ENCODE results near the gene IFNAR2.
"Not testable (repeated sequence)": the region's sequence is repeated elsewhere in the genome, so short reads cannot be mapped to it uniquely, and the experiment has no call there.

IFNAR2 gene

DNA sequence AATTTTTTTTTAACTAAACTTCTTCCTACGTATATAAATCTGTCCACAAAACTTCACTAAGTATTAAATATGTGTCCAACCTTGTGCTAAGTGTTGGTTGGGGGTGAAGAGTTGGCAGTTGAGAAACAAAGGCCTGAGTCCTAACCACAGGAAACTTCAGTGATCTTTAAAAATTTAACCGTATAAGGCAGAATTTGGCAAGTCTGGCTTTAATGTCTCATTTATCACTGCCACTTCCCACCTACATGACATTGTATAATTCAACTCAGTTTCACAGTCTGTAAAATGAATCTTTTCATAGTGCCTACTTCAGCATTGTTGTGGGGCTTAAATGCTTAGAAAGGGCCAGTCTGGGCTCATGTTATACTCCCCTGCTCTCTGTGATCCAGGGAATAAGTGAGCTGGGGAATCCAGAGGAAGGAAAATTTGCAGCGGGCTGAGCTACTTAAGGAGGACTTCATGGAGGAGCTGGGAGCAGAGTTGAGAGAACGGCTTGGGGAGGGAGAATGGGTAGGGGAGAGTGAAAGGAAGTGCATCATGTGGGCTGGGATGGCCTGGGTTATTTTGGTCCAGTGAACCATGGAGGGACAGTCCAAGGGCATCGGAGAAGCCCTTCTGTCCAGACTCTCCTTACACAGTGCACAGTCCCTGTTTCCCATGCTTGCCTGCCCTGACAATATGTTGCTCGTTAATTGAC is 14.5 kb downstream of the IFNAR2 start:
- DNase-seq, result no peak
- TF ChIP-seq POLR2A (IDR thresholded peaks at IDR 0.05; ENCODE audit: low read length), result no peak
- TF ChIP-seq GATA1 (IDR thresholded peaks at IDR 0.05; ENCODE audit: low read depth, low read length), result no peak

DNA sequence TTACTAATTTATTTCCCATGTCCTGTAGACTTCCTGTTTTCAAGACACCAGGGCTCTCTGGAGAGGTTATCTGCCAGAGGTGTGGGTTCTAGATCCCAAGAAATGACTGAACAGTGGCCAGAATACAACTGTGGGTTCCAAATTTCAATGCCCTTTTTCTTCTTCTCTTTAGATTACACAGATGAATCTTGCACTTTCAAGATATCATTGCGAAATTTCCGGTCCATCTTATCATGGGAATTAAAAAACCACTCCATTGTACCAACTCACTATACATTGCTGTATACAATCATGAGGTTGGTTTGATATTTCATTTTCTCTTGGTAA is 15.0 kb downstream of the IFNAR2 start:
- no peak for DNase-seq
- TF ChIP-seq POLR2A (IDR thresholded peaks at IDR 0.05; ENCODE audit: low read length), result no peak
- no peak for TF ChIP-seq GATA1 (IDR thresholded peaks at IDR 0.05; ENCODE audit: low read depth, low read length)

DNA sequence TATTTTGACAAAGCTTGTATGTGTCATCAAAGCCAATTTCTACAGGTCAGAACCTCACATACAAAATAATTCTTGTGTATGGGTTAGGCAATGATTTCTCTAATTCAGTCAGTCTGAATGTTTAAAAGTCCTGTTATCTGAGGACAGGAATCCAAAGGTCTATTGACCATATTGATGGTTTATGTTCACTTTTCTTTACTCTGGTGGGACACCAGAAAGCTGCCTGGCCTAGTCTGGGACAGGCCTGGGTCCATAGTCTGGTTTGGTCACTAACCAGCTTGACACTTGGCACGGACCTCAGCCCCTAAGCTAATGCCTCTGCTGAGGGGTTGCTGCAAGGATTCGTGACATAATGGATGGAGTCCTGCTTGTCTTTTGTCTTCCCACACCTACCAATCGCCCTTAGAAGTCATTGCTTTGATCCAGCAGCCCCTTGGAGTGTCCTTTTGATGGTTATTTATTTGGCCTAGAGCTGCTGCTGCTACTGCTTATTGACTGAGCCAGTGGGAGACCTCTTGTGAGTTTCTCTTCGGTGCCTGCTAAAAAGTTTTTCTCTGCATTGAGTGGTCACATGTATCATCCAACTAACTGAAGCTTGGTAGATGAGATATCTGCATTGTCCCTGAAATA is 15.7 kb downstream of the IFNAR2 start:
- TF ChIP-seq GATA1 (IDR thresholded peaks at IDR 0.05; ENCODE audit: low read depth, low read length) (no peak), POLR2A (IDR thresholded peaks at IDR 0.05; ENCODE audit: low read length) (no peak)
- DNase-seq, result no peak

DNA sequence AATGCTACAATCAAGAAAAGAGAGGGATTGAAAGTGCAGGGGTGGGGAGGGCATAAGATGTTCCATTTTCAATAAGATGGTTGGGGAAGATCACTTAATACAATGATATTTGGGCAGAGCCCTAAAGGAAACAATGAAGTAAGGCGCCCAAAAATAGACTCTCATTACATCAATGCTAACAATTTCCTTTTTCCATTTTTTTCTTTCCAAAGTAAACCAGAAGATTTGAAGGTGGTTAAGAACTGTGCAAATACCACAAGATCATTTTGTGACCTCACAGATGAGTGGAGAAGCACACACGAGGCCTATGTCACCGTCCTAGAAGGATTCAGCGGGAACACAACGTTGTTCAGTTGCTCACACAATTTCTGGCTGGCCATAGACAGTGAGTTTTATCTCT is 16.8 kb downstream of the IFNAR2 start:
- TF ChIP-seq GATA1 (IDR thresholded peaks at IDR 0.05; ENCODE audit: low read depth, low read length) (no peak), POLR2A (IDR thresholded peaks at IDR 0.05; ENCODE audit: low read length) (no peak)
- DNase-seq, result no peak

DNA sequence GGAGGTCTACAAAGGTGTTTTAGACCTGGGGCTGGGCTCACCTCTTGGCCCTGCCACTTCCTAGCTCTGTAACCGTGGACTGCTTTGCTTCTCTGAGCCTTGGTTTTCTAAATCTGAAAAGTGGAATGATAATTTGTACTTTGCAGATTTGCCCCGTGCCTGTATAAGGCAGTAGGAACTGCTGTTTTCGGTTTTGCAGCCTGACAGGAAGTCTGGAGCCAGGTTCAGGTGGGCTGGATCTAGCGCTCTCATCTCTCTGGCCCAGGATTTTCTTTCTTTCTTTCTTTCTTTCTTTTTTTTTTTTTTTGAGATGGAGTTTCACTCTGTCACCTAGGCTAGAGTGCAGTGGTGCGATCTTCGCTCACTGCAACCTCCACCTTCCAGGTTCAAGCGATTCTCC is 17.2 kb downstream of the IFNAR2 start:
- DNase-seq, result no peak
- TF ChIP-seq POLR2A (IDR thresholded peaks at IDR 0.05; ENCODE audit: low read length) (no peak), GATA1 (IDR thresholded peaks at IDR 0.05; ENCODE audit: low read depth, low read length) (no peak)

DNA sequence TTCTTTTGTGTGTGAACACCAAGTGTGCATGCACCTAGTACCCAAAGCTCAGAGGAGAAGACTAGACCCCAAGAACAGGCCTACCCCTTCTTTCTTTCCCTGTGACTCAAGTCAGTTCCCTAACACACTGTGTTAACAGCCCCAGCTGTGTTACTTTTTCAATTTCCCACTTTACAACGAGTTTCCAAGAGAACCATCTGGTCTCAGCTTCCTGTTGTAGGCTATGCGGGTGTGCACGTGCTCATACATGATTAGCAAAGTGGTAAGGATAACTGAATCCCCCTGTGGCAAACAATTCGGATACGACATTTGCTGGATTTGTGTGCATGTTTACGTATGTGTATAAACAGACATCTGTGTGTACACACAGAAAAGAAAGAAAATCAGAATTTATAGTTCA is 17.9 kb downstream of the IFNAR2 start:
- no peak for DNase-seq
- TF ChIP-seq GATA1 (IDR thresholded peaks at IDR 0.05; ENCODE audit: low read depth, low read length) (no peak), POLR2A (IDR thresholded peaks at IDR 0.05; ENCODE audit: low read length) (no peak)

DNA sequence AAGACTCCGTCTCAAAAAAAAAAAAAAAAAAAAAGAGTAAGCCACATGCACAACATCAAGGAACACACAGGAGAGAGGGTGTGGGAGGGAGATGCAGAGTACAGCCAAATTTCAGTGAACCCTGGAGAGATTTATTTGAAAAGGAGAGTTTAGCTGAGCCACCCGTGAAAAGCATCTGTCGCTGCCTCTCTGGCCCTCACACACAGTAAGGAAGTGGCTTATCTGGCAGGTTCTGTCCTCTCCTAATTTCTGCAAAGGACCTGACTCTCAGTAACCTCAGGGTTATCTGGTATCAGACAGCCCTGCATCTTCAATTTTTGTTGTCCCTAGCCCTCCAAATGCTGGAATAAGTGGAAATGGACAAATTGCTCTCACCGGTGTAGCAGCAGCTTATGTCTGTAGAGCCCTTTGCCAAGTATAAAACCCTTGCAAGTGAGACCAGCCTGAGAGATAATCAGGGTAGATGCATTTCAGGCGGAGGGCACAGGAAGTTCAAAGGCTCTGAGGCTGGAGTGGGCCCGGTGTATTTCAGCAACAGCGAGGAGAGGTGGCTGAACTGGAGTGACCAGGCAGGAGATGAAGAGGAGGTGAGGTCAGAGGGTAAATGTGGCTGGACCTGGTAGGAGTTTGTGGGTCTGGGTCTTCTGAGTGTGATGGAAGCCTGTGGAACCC is 19.7 kb downstream of the IFNAR2 start:
- DNase-seq, result no peak
- TF ChIP-seq POLR2A (IDR thresholded peaks at IDR 0.05; ENCODE audit: low read length) (no peak), GATA1 (IDR thresholded peaks at IDR 0.05; ENCODE audit: low read depth, low read length) (no peak)

DNA sequence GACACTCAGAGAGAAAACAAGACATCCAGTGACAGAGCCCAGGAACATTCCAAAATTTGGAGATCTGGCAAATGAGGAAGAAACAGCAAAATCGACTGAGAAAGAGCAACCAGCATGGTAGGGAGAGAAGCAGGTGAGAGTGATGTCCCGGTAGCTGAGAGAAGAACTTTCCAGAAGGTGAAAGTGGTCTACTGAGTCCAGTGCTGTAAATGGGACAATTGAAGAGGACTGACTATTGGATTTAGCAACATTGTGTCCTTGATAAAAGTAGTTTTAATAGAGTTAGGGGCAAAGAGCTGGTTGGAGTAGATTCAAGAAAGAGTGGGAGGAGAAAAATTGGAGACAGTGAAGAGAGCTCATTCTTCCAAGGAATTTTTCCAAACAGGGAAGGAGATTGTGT is 21.4 kb downstream of the IFNAR2 start:
- DNase-seq, result no peak
- TF ChIP-seq POLR2A (IDR thresholded peaks at IDR 0.05; ENCODE audit: low read length) (no peak), GATA1 (IDR thresholded peaks at IDR 0.05; ENCODE audit: low read depth, low read length) (no peak)

DNA sequence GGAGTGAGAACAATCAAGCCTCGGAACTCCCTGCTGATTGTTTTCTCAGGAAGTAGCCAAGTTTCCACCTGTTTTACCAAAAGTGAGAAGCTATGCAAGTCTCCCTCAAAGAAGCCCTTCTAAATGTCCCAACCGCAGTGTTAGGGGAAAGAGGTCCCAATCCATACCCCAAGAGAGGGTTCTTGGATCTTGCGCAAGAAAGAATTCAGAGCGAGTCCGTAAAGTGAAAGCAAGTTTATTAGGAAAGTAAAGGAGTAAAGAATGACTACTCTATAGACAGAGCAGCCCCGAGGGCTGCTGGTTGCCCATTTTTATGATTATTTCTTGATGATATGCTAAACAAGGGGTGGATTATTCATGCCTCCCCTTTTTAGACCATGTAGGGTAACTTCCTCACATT is 23.6 kb downstream of the IFNAR2 start:
- not testable (repeated sequence) for DNase-seq

DNA sequence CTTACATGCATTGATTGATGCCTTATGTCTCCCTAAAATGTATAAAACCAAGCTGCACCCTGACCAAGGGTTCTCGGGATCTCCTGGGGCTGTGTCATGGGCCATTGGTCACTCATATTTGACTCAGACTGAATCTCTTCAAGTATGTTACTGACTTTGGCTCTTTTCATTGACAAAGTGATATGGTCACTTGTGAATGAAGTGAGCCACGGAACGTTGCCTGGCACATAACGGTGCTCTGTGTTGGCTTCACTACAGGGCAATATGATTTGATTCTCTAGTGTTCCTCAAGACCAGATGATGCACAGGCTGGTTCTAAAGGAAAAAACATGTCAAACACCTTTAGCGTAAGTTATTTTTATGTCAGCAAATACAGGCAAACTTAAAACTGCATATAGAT is 25.0 kb downstream of the IFNAR2 start:
- no peak for DNase-seq
- no peak for TF ChIP-seq POLR2A (IDR thresholded peaks at IDR 0.05; ENCODE audit: low read length)
- TF ChIP-seq GATA1 (IDR thresholded peaks at IDR 0.05; ENCODE audit: low read depth, low read length), result no peak

DNA sequence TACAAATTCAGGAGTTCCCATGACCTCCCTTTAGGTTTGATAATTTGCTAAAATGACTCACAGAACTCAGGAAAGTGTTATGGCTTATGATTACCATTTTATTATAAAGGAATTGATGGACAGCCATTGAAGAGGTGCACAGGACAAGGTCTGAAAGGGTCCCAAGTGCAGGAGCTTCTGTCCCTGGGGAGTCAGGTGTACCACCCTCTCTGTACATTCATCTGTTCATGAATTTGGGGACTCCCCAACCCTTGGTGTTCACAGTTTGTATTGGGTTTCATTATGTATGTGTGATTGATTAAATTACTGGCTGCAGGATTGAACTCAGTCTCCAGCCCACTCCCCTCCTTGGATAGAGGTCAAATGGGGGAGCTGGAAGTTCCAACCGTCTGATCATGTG is 25.7 kb downstream of the IFNAR2 start:
- no peak for DNase-seq
- TF ChIP-seq POLR2A (IDR thresholded peaks at IDR 0.05; ENCODE audit: low read length), result no peak
- no peak for TF ChIP-seq GATA1 (IDR thresholded peaks at IDR 0.05; ENCODE audit: low read depth, low read length)

DNA sequence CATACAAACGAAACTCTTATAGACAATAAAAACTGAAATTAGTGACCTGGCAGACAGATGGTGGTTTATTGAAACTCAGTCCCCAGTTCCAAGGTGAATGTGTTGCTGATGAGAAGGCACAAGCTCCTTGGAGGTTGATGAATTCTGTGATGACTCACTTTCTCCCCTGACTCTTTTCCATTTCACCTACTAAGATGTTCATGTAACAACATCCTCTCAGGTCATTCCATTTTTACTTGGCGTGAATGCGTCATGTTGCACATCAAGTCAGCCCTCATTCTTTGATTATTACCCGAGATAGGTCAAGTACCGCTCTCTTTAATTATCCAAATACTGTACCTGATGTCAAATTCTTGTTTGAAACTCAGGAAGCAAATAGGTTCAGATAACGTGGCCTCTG is 26.3 kb downstream of the IFNAR2 start:
- DNase-seq, result no peak
- TF ChIP-seq POLR2A (IDR thresholded peaks at IDR 0.05; ENCODE audit: low read length) (no peak), GATA1 (IDR thresholded peaks at IDR 0.05; ENCODE audit: low read depth, low read length) (no peak)

DNA sequence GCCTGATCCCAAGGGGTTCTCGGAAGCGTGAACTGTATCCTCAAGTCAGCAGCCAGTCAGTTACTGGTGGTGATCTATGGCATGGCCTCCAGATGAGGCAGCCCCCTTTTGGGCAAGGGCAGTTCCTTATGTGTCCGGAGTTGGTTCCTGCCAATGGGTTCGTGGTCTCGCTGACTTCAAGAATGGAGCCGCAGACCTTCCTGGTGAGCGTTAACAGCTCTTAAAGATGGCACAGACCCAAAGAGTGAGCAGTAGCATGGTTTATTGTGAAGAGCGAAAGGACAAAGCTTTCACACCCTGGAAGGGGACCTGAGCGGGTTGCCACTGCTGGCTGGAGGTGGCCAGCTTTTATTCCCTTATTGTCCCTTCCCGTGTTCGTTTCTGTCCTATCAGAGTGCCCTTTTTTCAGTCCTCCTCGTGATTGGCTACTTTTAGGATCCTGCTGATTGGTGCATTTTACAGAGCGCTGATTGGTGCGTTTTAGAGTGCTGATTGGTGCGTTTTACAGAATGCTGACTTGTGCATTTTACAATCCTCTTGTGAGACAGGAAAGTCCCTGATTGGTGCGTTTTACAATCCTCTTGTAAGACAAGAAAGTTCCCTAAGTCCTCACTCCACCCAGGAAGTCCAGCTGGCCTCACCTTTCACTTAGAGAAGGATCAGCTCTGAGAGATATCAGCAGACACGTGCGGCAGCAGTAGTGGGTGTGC is 27.5 kb downstream of the IFNAR2 start:
- TF ChIP-seq GATA1 (IDR thresholded peaks at IDR 0.05; ENCODE audit: low read depth, low read length), result no peak
- no peak for TF ChIP-seq POLR2A (IDR thresholded peaks at IDR 0.05; ENCODE audit: low read length)
- DNase-seq, result no peak

DNA sequence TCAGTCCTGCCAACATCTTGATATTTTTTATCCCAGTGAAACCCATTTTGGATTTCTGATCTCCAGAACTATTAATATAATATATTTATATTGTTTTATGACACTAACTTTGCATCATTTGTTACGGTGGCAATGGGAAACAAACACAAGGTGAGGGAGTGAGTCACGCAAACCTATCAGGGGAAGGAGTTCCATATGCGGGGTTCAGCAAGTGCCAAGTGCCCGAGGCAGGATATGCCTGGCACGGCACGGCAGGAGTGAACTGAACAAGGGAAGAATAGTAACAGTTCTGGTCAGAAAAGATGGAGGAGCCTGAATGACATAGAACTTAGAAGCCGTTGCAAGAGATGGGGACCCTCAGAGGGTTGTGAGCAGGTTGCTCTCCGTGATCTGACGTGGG is 28.7 kb downstream of the IFNAR2 start:
- DNase-seq, result no peak
- no peak for TF ChIP-seq POLR2A (IDR thresholded peaks at IDR 0.05; ENCODE audit: low read length)
- TF ChIP-seq GATA1 (IDR thresholded peaks at IDR 0.05; ENCODE audit: low read depth, low read length), result no peak
